Activated naive CD4-positive, alpha-beta T cell treated with anti-CD3 and anti-CD28 coated beads for 36 hours (primary cell): ENCODE measurements around the gene MED27. TPM values are rescaled to one million over a fixed set of nuclear protein-coding genes. Genes with fewer than 3 reads are reported as not detected.

Experiments used
- CTCF ChIA-PET: fragments of 350-600 bp; sonication (Branson Sonifier 250); formaldehyde crosslinking; loops from one replicate; lab custom pipeline; 2021; ENCODE audit warnings: antibody characterized with exemption; lab: Charles Lee
- DNase-seq: peaks from one replicate; pipeline ENCODE4 v3.0.0-alpha.2; 2020
- H3K27ac Mint-ChIP-seq: one replicate; pipeline ENCODE4 v1.8.0; 2021; ENCODE audit warnings: mild to moderate bottlenecking, mixed read lengths
- H3K27me3 Mint-ChIP-seq: one replicate; pipeline ENCODE4 v1.8.0; 2021; ENCODE audit warnings: low read depth, mixed read lengths
- H3K36me3 Mint-ChIP-seq: one replicate; pipeline ENCODE4 v1.8.0; 2021; ENCODE audit warnings: low read depth, mixed read lengths
- H3K4me1 Mint-ChIP-seq: one replicate; pipeline ENCODE4 v1.8.0; 2021; ENCODE audit warnings: low read depth, mixed read lengths
- H3K4me3 Mint-ChIP-seq: one replicate; pipeline ENCODE4 v1.8.0; 2021; ENCODE audit warnings: mild to moderate bottlenecking, moderate library complexity, mixed read lengths
- H3K9me3 Mint-ChIP-seq: one replicate; pipeline ENCODE4 v1.8.0; 2021; ENCODE audit warnings: mixed read lengths
- intact Hi-C: fragments of 100-400 bp; cut with micrococcal nuclease; formaldehyde crosslinking; loops from one replicate; pipeline ENCODE4 v1.15.1; 2023
- total RNA-seq, 2 experiments: library from RNA; stranded (reverse); gene quantifications; one replicate each; pipeline ENCODE4 v1.2.3, GENCODE V29; 2021

MED27 gene
- total RNA-seq, 2 experiments from 2014 or later, result 27.7 to 31.3 TPM

- no peak overlapping the region for H3K27ac Mint-ChIP-seq
- DNase-seq, result no peak
- H3K9me3 Mint-ChIP-seq, result no peaks in the 10 kb centered on the region
- intact Hi-C loops, result no loop called here
- H3K4me3 Mint-ChIP-seq, result no peak overlapping the region
- H3K4me1 Mint-ChIP-seq, result no peaks in the 10 kb centered on the region
- H3K36me3 Mint-ChIP-seq, result no peaks in the 10 kb centered on the region
- H3K27me3 Mint-ChIP-seq, result no peaks in the 10 kb centered on the region
- CTCF ChIA-PET, result interaction anchor here (0.6 to 0.7 kb wide), 2 partner anchors 50 to 274 kb away, joined by 3 read pairs; no protein-coding TSS in a partner anchor
Measured at GRCh38 chr9:131869348-131869747, 210.3 kb downstream of the MED27 start.

- H3K36me3 Mint-ChIP-seq, result no peaks in the 10 kb centered on the region
- intact Hi-C loops, result no loop called here
- CTCF ChIA-PET, result no interaction called here
- no peaks in the 10 kb centered on the region for H3K4me1 Mint-ChIP-seq
- H3K27ac Mint-ChIP-seq, result no peak overlapping the region
- H3K9me3 Mint-ChIP-seq, result no peaks in the 10 kb centered on the region
- no peak for DNase-seq
- H3K27me3 Mint-ChIP-seq, result no peaks in the 10 kb centered on the region
- no peak overlapping the region for H3K4me3 Mint-ChIP-seq
Measured at GRCh38 chr9:131868766-131869165, 210.9 kb downstream of the MED27 start.

GRCh38 chr9:131867611-131868192, 212.0 kb downstream of the MED27 start:
- Mint-ChIP-seq H3K9me3 (no peaks in the 10 kb centered on the region), H3K27me3 (no peaks in the 10 kb centered on the region), H3K4me3 (no peak overlapping the region), H3K4me1 (no peaks in the 10 kb centered on the region), H3K27ac (no peak overlapping the region), H3K36me3 (no peaks in the 10 kb centered on the region)
- CTCF ChIA-PET, result no interaction called here
- DNase-seq, result no peak
- intact Hi-C loops, result no loop called here

- Mint-ChIP-seq H3K4me3 (no peak overlapping the region), H3K9me3 (no peaks in the 10 kb centered on the region), H3K27me3 (no peaks in the 10 kb centered on the region), H3K27ac (no peak overlapping the region), H3K36me3 (peaks cover 5% of the 10 kb centered on the region), H3K4me1 (no peaks in the 10 kb centered on the region)
- intact Hi-C loops, result no loop called here
- DNase-seq, result no peak
- CTCF ChIA-PET, result no interaction called here
Measured at GRCh38 chr9:131865446-131866195, 214.0 kb downstream of the MED27 start.

GRCh38 chr9:131864531-131864930, 215.1 kb downstream of the MED27 start:
- H3K4me1 Mint-ChIP-seq, result no peaks in the 10 kb centered on the region
- H3K9me3 Mint-ChIP-seq, result no peaks in the 10 kb centered on the region
- peaks cover 12% of the 10 kb centered on the region for H3K36me3 Mint-ChIP-seq

GRCh38 chr9:131863306-131863896, 216.3 kb downstream of the MED27 start:
- Mint-ChIP-seq H3K4me3 (no peak overlapping the region), H3K9me3 (no peaks in the 10 kb centered on the region), H3K27ac (no peak overlapping the region), H3K36me3 (peaks cover 12% of the 10 kb centered on the region), H3K4me1 (no peaks in the 10 kb centered on the region), H3K27me3 (no peaks in the 10 kb centered on the region)
- intact Hi-C loops, result no loop called here
- CTCF ChIA-PET, result no interaction called here
- no peak for DNase-seq

More at GRCh38 chr9:131864531-131864930, 215.1 kb downstream of the MED27 start:
- Mint-ChIP-seq H3K27me3 (no peaks in the 10 kb centered on the region), H3K4me3 (no peak overlapping the region), H3K27ac (no peak overlapping the region)
- CTCF ChIA-PET, result no interaction called here
- intact Hi-C loops, result no loop called here
- no peak for DNase-seq

- H3K4me1 Mint-ChIP-seq, result no peaks in the 10 kb centered on the region
- no peaks in the 10 kb centered on the region for H3K9me3 Mint-ChIP-seq
- peaks cover 12% of the 10 kb centered on the region for H3K36me3 Mint-ChIP-seq
- no peak overlapping the region for H3K27ac Mint-ChIP-seq
- no peak overlapping the region for H3K4me3 Mint-ChIP-seq
- CTCF ChIA-PET, result no interaction called here
- intact Hi-C loops, result no loop called here
- no peak for DNase-seq
- H3K27me3 Mint-ChIP-seq, result no peaks in the 10 kb centered on the region
Measured at GRCh38 chr9:131862261-131862660, 217.4 kb downstream of the MED27 start.

GRCh38 chr9:131860430-131860829, 219.2 kb downstream of the MED27 start:
- no peak for DNase-seq
- Mint-ChIP-seq H3K27me3 (no peaks in the 10 kb centered on the region), H3K4me3 (no peak overlapping the region)

GRCh38 chr9:131858147-131858546, 221.5 kb downstream of the MED27 start:
- Mint-ChIP-seq H3K36me3 (peaks cover 12% of the 10 kb centered on the region), H3K27ac (no peak overlapping the region), H3K4me3 (no peak overlapping the region), H3K27me3 (no peaks in the 10 kb centered on the region), H3K4me1 (no peaks in the 10 kb centered on the region), H3K9me3 (no peaks in the 10 kb centered on the region)
- CTCF ChIA-PET, result no interaction called here
- no peak for DNase-seq
- intact Hi-C loops, result no loop called here

More at GRCh38 chr9:131860430-131860829, 219.2 kb downstream of the MED27 start:
- CTCF ChIA-PET, result no interaction called here
- H3K9me3 Mint-ChIP-seq, result no peaks in the 10 kb centered on the region
- intact Hi-C loops, result no loop called here
- no peaks in the 10 kb centered on the region for H3K4me1 Mint-ChIP-seq
- no peak overlapping the region for H3K27ac Mint-ChIP-seq
- H3K36me3 Mint-ChIP-seq, result peaks cover 12% of the 10 kb centered on the region

GRCh38 chr9:131856105-131856504, 223.6 kb downstream of the MED27 start:
- peaks cover 9% of the 10 kb centered on the region for H3K36me3 Mint-ChIP-seq
- no peaks in the 10 kb centered on the region for H3K4me1 Mint-ChIP-seq
- CTCF ChIA-PET, result no interaction called here
- no peak for DNase-seq
- no peak overlapping the region for H3K27ac Mint-ChIP-seq
- no peaks in the 10 kb centered on the region for H3K9me3 Mint-ChIP-seq
- H3K27me3 Mint-ChIP-seq, result no peaks in the 10 kb centered on the region
- H3K4me3 Mint-ChIP-seq, result no peak overlapping the region
- intact Hi-C loops, result no loop called here

GRCh38 chr9:131854896-131855613, 224.6 kb downstream of the MED27 start:
- Mint-ChIP-seq H3K36me3 (peaks cover 4% of the 10 kb centered on the region), H3K27ac (no peak overlapping the region), H3K4me1 (no peaks in the 10 kb centered on the region), H3K27me3 (no peaks in the 10 kb centered on the region), H3K4me3 (no peak overlapping the region), H3K9me3 (no peaks in the 10 kb centered on the region)
- DNase-seq, result no peak
- intact Hi-C loops, result no loop called here
- CTCF ChIA-PET, result no interaction called here

- Mint-ChIP-seq H3K27me3 (no peaks in the 10 kb centered on the region), H3K9me3 (no peaks in the 10 kb centered on the region), H3K4me3 (no peak overlapping the region), H3K4me1 (no peaks in the 10 kb centered on the region), H3K36me3 (no peaks in the 10 kb centered on the region), H3K27ac (no peak overlapping the region)
- DNase-seq, result no peak
- intact Hi-C loops, result no loop called here
- CTCF ChIA-PET, result no interaction called here
Measured at GRCh38 chr9:131854334-131854733, 225.3 kb downstream of the MED27 start.
